ENCODE measurements around the gene TAS1R3. TPM values are rescaled to one million over a fixed set of nuclear protein-coding genes. Genes with fewer than 3 reads are reported as not detected.

TAS1R3 gene
- total RNA-seq, 1 donor from 2014 or later, result 0.39 TPM

DNA sequence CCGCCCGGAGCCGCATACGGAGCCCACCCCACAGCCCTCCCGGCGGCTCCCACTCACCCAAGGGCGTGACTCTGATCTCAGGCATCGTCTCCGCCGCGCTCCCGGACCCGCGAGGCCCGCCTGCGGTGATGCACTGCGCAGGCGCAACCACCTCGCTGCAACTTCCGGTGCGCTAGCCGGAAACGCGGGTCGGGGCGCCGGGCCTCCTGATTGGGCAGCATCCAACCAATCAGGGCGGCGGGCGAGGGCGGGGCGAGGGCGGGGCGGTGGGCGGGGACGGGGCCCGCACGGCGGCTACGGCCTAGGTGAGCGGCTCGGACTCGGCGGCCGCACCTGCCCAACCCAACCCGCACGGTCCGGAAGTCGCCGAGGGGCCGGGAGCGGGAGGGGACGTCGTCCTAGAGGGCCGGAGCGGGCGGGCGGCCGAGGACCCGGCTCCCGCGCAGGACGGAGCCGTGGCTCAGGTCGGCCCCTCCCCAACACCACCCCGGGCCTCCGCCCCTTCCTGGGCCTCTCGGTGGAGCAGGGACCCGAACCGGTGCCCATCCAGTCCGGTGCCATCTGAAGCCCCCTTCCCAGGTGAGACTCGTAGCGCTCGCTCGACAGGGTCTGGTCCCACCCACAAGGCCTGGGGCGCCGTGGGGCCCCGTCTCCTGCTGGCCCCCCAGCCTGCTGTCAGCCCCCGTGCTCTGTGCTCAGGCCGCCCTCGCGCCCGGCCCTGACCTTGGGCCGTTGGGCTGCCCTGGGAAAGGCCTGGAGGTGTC lies 6.4 kb upstream of the TAS1R3 start, which contains the start of the genes CPTP and INTS11:
Gene CPTP, plus strand, starts transcription at position 279 of the 764 bp plus-strand sequence. CDS start 2,109 bp downstream, outside the sequence.
Gene INTS11, minus strand, starts transcription at position 137 of the 764 bp plus-strand sequence. Its CDS starts 52 bp downstream, at position 85.
- DNase-seq, result peak; percentile 68

- DNase-seq, result no peak
These were observed 5.6 kb upstream of the TAS1R3 start for GRCh38 chr1:1325288-1326074.

DNA sequence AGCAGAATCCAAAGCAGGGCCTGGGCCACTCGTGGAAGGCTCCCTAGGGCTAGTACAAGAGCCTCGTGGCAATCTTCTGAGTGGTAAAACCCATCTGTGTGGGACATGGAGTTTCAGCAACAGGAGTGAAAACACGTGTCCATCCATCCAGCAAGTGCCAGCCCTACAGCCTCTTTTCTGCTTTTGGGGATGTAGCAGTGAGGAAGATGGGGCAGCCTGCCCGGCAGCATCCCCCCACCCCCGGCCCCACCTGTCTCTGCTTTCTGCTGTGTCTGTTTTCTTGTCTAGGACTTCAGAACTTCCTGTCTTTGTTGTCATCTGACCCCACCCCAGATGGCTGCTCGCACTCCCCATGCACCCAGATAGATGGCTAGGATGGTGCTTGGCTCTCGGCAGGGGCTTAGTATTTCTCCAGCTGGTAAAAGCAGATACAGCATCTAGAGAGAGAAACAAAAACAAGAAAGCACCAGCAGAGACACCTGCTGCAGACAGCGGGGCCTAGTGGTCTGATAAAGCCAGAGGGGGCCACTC lies 4.9 kb upstream of the TAS1R3 start:
- DNase-seq, result no peak

GRCh38 chr1:1327291-1327690 lies 3.8 kb upstream of the TAS1R3 start:
- no peak for DNase-seq

DNA sequence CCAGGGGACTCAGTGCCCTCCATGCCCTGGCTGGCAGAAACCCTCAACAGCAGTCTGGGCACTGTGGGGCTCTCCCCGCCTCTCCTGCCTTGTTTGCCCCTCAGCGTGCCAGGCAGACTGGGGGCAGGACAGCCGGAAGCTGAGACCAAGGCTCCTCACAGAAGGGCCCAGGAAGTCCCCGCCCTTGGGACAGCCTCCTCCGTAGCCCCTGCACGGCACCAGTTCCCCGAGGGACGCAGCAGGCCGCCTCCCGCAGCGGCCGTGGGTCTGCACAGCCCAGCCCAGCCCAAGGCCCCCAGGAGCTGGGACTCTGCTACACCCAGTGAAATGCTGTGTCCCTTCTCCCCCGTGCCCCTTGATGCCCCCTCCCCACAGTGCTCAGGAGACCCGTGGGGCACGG lies 2.8 kb upstream of the TAS1R3 start:
- no peak for DNase-seq

DNA sequence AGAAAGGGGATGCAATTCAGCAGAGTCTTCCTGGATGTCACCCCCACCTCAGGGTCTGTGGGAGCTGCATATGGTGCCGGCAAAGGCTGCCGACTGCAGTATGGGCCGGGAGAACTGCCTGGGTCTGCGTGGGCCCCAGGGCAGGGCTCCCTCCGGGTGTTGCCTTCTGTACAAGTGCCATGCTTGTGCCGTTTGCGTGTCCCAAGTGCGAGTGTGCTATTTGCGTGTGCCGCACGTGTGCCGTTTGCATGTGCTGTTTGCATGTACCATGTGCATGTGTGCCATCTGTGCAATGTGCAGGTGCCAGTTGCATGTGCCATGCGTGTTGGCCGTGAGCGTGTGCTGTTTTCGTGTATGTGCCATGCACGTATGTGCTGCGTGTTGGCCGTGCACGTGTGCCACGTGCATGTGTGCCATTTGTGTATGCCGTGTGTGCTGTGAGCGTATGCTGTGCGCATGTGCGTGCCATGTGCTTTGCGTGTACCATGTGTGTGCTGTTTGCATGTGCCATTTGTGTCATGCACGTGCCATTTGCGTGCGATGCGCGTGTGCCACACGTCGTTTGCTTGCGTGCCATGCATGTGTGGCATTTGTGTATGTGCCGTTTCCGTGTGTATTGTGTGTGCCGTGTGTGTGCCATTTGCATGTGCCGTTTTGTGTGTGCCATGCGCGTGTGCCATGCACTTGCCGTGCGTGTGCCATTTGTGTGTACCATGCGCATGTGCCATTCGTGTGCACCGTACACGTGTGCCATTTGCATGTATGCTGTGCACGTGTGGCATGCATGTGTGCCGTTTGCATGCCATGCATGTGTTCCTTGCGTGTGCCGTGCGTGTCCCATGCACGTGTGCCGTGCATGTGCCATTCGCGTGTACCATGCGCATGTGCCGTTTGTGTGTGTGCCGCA lies 1.5 kb upstream of the TAS1R3 start:
- no peak for DNase-seq

DNA sequence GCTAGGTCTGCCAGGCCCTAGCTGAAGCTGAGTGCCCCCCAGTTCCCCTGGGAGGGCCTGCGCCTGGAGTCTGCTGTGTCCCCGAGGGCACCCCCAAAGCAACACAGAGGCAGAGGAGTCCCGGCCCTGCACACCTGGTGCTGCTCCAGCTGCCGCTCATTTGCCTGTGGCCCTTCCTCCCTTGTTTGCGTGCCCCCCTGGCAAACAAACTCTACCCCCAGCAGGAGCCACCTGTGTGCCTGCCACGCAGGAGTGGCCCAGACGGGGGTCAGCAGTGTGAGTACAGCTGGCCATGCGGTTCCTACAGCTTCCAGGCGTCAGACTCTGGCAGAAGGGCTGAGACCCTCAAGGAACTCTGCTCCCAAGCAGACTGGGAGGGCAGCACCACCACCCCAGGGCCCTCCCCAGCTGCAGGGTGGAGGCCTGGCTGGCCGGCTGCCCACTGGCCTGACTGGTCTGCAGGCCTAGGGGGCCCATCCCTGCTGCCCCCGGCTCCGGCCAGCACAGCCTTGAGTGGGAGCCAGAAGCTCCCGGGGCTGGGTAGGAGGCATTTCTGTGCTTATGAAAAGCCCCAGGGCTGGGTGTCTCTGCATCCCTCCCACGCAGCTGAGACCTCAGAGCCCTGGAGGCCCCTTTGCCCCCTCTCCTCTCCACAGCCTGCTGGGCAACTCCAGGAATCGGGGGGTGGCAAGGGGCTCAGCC lies 563 bp upstream of the TAS1R3 start:
- DNase-seq, result no peak

GRCh38 chr1:1332031-1332755 lies 1.1 kb downstream of the TAS1R3 start:
- DNase-seq, result no peak

DNA sequence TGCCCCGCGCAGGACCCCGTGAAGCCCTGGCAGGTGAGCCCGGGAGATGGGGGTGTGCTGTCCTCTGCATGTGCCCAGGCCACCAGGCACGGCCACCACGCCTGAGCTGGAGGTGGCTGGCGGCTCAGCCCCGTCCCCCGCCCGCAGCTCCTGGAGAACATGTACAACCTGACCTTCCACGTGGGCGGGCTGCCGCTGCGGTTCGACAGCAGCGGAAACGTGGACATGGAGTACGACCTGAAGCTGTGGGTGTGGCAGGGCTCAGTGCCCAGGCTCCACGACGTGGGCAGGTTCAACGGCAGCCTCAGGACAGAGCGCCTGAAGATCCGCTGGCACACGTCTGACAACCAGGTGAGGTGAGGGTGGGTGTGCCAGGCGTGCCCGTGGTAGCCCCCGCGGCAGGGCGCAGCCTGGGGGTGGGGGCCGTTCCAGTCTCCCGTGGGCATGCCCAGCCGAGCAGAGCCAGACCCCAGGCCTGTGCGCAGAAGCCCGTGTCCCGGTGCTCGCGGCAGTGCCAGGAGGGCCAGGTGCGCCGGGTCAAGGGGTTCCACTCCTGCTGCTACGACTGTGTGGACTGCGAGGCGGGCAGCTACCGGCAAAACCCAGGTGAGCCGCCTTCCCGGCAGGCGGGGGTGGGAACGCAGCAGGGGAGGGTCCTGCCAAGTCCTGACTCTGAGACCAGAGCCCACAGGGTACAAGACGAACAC lies 1.8 kb downstream of the TAS1R3 start:
- no peak for DNase-seq

DNA sequence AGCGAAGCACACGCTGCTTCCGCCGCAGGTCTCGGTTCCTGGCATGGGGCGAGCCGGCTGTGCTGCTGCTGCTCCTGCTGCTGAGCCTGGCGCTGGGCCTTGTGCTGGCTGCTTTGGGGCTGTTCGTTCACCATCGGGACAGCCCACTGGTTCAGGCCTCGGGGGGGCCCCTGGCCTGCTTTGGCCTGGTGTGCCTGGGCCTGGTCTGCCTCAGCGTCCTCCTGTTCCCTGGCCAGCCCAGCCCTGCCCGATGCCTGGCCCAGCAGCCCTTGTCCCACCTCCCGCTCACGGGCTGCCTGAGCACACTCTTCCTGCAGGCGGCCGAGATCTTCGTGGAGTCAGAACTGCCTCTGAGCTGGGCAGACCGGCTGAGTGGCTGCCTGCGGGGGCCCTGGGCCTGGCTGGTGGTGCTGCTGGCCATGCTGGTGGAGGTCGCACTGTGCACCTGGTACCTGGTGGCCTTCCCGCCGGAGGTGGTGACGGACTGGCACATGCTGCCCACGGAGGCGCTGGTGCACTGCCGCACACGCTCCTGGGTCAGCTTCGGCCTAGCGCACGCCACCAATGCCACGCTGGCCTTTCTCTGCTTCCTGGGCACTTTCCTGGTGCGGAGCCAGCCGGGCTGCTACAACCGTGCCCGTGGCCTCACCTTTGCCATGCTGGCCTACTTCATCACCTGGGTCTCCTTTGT lies 2.6 kb downstream of the TAS1R3 start:
- DNase-seq, result no peak

- no peak for DNase-seq
These were observed 3.8 kb downstream of the TAS1R3 start for GRCh38 chr1:1334835-1335234.

GRCh38 chr1:1335283-1335682 lies 4.2 kb downstream of the TAS1R3 start:
- no peak for DNase-seq

- no peak for DNase-seq
These were observed 4.7 kb downstream of the TAS1R3 start for GRCh38 chr1:1335792-1336248.

DNA sequence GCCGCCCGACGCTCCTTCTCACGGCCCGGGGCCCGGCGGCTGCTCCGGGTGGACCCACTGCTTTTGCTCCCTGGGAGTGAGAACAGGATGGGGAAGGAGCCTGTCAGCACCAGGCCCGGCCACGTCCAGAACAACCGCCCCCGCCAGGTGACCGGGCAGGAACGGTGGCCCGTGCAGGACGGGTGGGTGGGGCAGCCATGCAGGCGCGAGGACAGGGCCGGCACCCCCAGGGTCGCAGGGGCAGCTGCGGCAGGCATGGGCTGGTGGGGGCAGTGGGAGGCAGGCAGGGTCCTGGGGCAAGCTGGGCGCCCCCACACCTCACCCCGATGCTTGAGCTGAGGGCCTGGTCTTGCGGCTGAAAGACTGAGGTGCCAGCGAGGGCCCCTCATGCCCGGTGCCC lies 5.4 kb downstream of the TAS1R3 start:
- DNase-seq, result no peak

DNA sequence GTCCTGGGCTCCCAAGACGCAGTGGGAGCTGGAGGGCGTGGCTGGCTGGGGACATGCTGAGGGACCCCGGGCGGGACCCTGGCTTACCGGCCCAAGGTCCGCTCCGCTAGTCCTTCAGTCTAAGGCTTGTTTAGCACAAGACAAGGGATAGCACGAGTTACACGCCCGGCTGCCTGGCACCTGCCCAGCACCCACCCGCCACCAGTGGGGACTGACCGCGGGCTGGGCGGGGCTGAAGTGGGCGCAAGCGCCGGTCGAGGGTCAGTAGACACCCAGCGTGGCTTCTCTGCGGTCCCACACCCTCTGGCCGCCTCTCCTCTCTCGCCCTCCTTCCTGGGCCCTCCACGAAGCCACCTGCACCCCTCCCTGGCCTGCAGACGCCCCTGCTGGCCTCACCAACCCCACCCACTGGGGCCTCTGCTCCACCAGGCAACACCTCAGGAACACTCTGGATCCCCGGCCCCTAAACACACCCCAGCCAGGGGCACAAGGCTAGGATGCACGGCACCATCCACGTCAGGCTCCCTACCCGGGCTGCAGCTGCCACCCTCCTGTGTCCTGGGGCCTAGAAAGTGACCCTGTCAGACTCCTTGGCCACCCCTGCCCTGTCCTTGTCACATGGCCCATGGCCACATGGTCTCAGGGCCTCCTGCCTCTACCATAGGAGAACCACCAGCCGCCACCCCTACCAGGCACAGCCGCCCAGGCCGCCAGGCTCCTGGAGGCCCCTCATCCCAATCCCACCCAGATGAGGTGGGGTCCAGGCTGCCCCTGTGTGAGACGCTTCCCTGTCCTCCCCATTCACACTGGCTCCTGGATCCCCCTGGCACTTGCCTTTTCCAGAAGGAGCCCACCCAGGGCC lies 6.1 kb downstream of the TAS1R3 start:
- no peak for DNase-seq

DNA sequence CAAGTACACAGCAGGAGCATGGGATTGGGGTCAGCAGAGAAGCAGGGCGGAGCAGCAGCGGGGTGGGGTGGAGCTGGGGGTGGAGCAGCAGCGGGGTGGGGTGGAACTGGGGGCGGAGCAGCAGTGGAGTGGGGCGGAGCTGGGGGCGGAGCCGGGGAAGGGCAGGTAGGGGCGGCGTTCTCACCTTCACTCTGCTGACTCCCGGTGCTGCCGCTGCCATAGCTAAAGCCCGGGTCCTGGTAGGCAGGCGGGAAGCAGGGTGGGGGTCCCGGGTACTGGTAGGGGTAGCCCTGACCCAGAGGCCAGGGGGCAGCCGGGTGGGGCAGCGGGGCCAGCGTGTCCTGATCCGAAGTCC lies 6.7 kb downstream of the TAS1R3 start:
- DNase-seq, result no peak

- no peak for DNase-seq
These were observed 7.2 kb downstream of the TAS1R3 start for GRCh38 chr1:1338278-1338677.

DNA sequence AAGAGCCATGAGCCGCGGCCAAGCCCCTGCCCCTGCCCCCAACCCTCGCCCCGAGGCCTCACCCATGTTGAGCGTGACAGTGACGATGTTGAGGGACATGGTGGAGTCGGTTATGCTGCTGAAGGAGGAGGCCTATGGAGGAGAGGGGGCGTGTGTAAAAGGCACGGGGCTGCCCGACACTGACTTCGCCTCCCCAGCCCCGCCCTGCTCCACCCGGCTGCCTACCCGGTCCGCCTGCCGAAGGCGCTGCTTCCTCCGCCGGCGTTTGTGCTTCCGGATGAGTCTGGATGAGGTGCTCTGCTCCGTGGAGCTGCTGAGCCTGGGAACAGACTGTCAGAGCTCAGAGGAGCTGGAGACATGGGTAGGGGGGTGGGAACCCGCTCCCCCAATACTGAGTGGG lies 9.1 kb downstream of the TAS1R3 start:
- DNase-seq, result no peak
